WTC11 (cell line): Measurements from ENCODE around the gene KRT27. TPM values are rescaled to one million over a fixed set of nuclear protein-coding genes. Genes with fewer than 3 reads are reported as not detected.

Source experiments
- ATAC-seq: fragments of 200-7000 bp; cut with Tn5 transposase; 2 replicates; pipeline ENCODE4 v1.10.0; 2021; ENCODE audit warnings: mild to moderate bottlenecking, moderate library complexity
- CTCF ChIA-PET: fragments of 300-600 bp; sonication (Branson Sonifier 250); formaldehyde crosslinking; loops from one replicate; lab custom pipeline; 2021; ENCODE audit warnings: antibody characterized with exemption; lab: Charles Lee
- POLR2A ChIA-PET: fragments of 350-600 bp; sonication (Branson Sonifier 250); formaldehyde crosslinking; loops from one replicate; lab custom pipeline; 2021; ENCODE audit warnings: antibody characterized with exemption; lab: Charles Lee
- DNase-seq: peaks from one replicate; pipeline ENCODE4 v3.0.0; 2021; ENCODE audit warnings: low spot score
- H3K27ac Mint-ChIP-seq: 2 replicates; pipeline ENCODE4 v1.8.0; 2021; ENCODE audit warnings: mixed read lengths
- H3K27me3 Mint-ChIP-seq: 2 replicates; pipeline ENCODE4 v1.8.0; 2021; ENCODE audit warnings: low read depth, mild to moderate bottlenecking, moderate library complexity, mixed read lengths
- H3K36me3 Mint-ChIP-seq: 2 replicates; pipeline ENCODE4 v1.8.0; 2021; ENCODE audit warnings: mixed read lengths
- H3K4me1 Mint-ChIP-seq: 2 replicates; pipeline ENCODE4 v1.8.0; 2022; ENCODE audit warnings: mixed read lengths
- H3K4me3 Mint-ChIP-seq: 2 replicates; pipeline ENCODE4 v1.8.0; 2021; ENCODE audit warnings: mild to moderate bottlenecking, moderate library complexity, mixed read lengths
- H3K9me3 Mint-ChIP-seq: 2 replicates; pipeline ENCODE4 v1.8.0; 2021; ENCODE audit warnings: mixed read lengths
- AR ChIP-seq: fragments of 250-450 bp; sonication (Bioruptor Pico); IDR thresholded peaks from 2 replicates; pipeline ENCODE4 v1.9.0; 2021; ENCODE audit warnings: mild to moderate bottlenecking
- CTCF ChIP-seq: fragments of 200-600 bp; IDR thresholded peaks from 2 replicates; pipeline ENCODE4 v1.8.0; 2022; ENCODE audit warnings: antibody characterized with exemption
- E2F1 ChIP-seq: sonication (generic); formaldehyde crosslinking; IDR thresholded peaks from 2 replicates; pipeline ENCODE4 v1.8.0; 2022; ENCODE audit warnings: mild to moderate bottlenecking, missing genetic modification reagents
- ESRRA ChIP-seq: sonication (generic); formaldehyde crosslinking; IDR thresholded peaks from 2 replicates; pipeline ENCODE4 v1.8.1; 2022; ENCODE audit warnings: mild to moderate bottlenecking, missing genetic modification reagents, borderline replicate concordance
- GTF2I ChIP-seq: fragments of 250-450 bp; sonication (Bioruptor Pico); conservative IDR thresholded peaks from 2 replicates; pipeline ENCODE4 v1.4.0; 2021; ENCODE audit warnings: mild to moderate bottlenecking
- HMGA2 ChIP-seq: fragments of 250-450 bp; sonication (Bioruptor Pico); IDR thresholded peaks from 2 replicates; pipeline ENCODE4 v1.4.0; 2021; ENCODE audit warnings: mild to moderate bottlenecking, moderate library complexity
- HMGXB4 ChIP-seq: sonication (generic); formaldehyde crosslinking; IDR thresholded peaks from 2 replicates; pipeline ENCODE4 v1.8.1; 2023; ENCODE audit warnings: mild to moderate bottlenecking, moderate library complexity, missing genetic modification reagents
- MXD4 ChIP-seq: fragments of 250-450 bp; sonication (Bioruptor Pico); IDR thresholded peaks from 2 replicates; pipeline ENCODE4 v1.8.0; 2021; ENCODE audit warnings: mild to moderate bottlenecking, moderate library complexity, borderline replicate concordance
- NFYB ChIP-seq: sonication (generic); formaldehyde crosslinking; conservative IDR thresholded peaks from 2 replicates; pipeline ENCODE4 v1.8.0; 2022; ENCODE audit warnings: low read depth, missing genetic modification reagents
- SMAD4 ChIP-seq: sonication (generic); formaldehyde crosslinking; IDR thresholded peaks from 2 replicates; pipeline ENCODE4 v1.8.0; 2022; ENCODE audit warnings: mild to moderate bottlenecking, missing genetic modification reagents
- SOX15 ChIP-seq: fragments of 250-450 bp; sonication (Bioruptor Pico); IDR thresholded peaks from 2 replicates; pipeline ENCODE4 v1.9.0; 2021; ENCODE audit warnings: mild to moderate bottlenecking
- SP1 ChIP-seq: sonication (generic); formaldehyde crosslinking; conservative IDR thresholded peaks from 2 replicates; pipeline ENCODE4 v1.8.1; 2022; ENCODE audit warnings: missing genetic modification reagents
- TP53 ChIP-seq: sonication (generic); formaldehyde crosslinking; IDR thresholded peaks from 2 replicates; pipeline ENCODE4 v1.8.1; 2023; ENCODE audit warnings: mild to moderate bottlenecking, missing genetic modification reagents
- ZNF121 ChIP-seq: sonication (generic); formaldehyde crosslinking; IDR thresholded peaks from 2 replicates; pipeline ENCODE4 v1.8.0; 2023; ENCODE audit warnings: missing genetic modification reagents
- ZNF423 ChIP-seq: fragments of 250-450 bp; sonication (Bioruptor Pico); IDR thresholded peaks from 2 replicates; pipeline ENCODE4 v2.1.2; 2022; ENCODE audit warnings: mild to moderate bottlenecking, moderate library complexity
- ZNF425 ChIP-seq: fragments of 250-450 bp; sonication (Bioruptor Pico); conservative IDR thresholded peaks from 2 replicates; pipeline ENCODE4 v1.9.0; 2021; ENCODE audit warnings: mild to moderate bottlenecking
- total RNA-seq: library from RNA; stranded (reverse); gene quantifications from 3 replicates; pipeline ENCODE4 v1.2.3, GENCODE V29; 2021

KRT27 gene
- total RNA-seq, 1 experiment from 2014 or later: not detected

GRCh38 chr17:40820228-40820838, 38.0 kb upstream of the KRT27 start:
- no peak for ATAC-seq
- no peak for DNase-seq
- Mint-ChIP-seq H3K27me3 (peaks cover 48% of the 10 kb centered on the region), H3K9me3 (no peaks in the 10 kb centered on the region), H3K36me3 (peaks cover 13% of the 10 kb centered on the region), H3K27ac (no peak overlapping the region), H3K4me1 (peaks cover 14% of the 10 kb centered on the region), H3K4me3 (peak overlapping the region; percentile 83)
- ChIA-PET CTCF (interaction anchor here (0.6 to 2.3 kb wide), 2 partner anchors 205 to 730 kb away, joined by 6 to 10 read pairs; no protein-coding TSS in a partner anchor), POLR2A (no interaction called here)
- no peak for TF ChIP-seq NFYB (CRISPR knock-in tag)
- TF ChIP-seq ESRRA (CRISPR knock-in tag): no peak
- no peak for TF ChIP-seq AR (CRISPR knock-in tag)
- no peak for TF ChIP-seq GTF2I (CRISPR knock-in tag)
- no peak for TF ChIP-seq ZNF121
- no peak for TF ChIP-seq E2F1 (CRISPR knock-in tag)
- TF ChIP-seq SOX15: no peak
- no peak for TF ChIP-seq CTCF
- TF ChIP-seq SMAD4: no peak
- TF ChIP-seq TP53 (CRISPR knock-in tag): no peak
- TF ChIP-seq SP1 (CRISPR knock-in tag): no peak
- TF ChIP-seq ZNF423: no peak
- TF ChIP-seq ZNF425 (CRISPR knock-in tag): no peak
- TF ChIP-seq HMGXB4 (CRISPR knock-in tag): no peak
- TF ChIP-seq HMGA2 (CRISPR knock-in tag): no peak
- TF ChIP-seq MXD4: no peak
